HG03565 (cell line): Measurements from ENCODE around the gene CCNI.
"Not testable (repeated sequence)": the region's sequence is repeated elsewhere in the genome, so short reads cannot be mapped to it uniquely, and the experiment has no call there.

Source experiments
- ATAC-seq: cut with Tn5 transposase; IDR thresholded peaks from one replicate; pipeline ENCODE4 v1.9.1; 2021; ENCODE audit warnings: mild to moderate bottlenecking, moderate library complexity; ENCODE audit not compliant: unreplicated experiment

Gene CCNI

DNA sequence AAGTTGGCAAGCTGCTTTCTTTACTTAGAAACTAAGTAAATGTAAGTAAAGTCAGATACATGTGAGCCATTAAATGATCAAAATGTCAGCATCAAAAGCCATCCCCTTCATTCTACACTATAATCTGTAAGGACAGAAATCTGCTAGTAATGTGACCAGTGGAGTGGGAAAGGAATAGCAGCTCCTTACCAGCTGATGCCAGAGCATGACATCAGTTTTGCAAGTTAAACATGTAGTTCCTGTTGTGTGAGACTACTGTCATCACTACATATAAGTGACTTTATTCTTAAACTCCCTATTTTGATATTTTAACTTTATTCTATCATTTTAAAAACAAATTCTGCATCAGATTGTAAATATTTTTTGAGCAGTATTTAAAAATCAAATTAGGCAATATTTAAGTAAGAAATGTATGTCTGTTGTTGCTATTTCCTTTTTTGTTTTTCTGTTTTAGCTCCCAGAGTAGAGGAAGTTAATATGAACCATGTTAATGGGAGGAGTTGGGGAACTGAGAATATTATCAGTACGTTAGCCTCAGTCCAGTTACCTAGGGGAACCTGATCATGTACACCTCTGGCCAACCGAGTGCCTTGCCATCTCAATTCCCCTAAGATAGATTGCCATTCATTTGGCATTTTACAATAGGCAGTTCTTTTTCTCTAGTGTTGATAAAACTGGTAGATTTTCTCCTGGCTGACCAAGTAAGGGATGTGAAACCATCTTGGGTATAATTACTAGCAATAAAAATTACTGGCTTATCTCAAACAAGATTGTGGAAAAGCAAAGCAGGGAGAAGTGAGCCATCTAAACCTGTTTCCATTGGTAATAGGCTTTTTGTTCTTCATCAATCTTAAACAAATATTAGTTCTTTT, 34.7 kb downstream of the CCNI start:
- ATAC-seq, result no peak

- ATAC-seq, result no peak
These were observed 35.5 kb downstream of the CCNI start for GRCh38 chr4:77040270-77040669.

- no peak for ATAC-seq
These were observed 36.0 kb downstream of the CCNI start for GRCh38 chr4:77039796-77040195.

DNA sequence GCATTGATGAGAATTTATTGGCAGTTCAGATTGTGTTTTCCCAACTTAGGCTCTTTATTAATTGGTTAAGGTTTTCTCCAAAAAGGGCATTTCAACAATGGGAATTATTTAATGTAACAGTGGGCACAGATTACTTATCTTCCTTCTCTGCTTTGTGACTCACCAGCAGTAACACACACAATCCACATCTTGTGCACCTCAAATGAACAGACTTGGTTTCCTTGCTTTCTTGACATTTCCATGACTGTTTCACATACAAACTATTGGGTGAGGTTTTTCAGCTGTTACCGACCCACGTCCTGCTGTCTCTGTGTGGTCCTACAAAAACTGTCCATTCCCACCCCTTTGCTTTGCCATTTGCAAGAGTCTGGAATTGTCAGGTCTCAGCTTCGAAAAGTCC, 38.1 kb downstream of the CCNI start:
- ATAC-seq, result no peak

GRCh38 chr4:77037168-77037567, 38.6 kb downstream of the CCNI start:
- not testable (repeated sequence) for ATAC-seq

GRCh38 chr4:77036206-77036605, 39.6 kb downstream of the CCNI start:
- ATAC-seq, result no peak

DNA sequence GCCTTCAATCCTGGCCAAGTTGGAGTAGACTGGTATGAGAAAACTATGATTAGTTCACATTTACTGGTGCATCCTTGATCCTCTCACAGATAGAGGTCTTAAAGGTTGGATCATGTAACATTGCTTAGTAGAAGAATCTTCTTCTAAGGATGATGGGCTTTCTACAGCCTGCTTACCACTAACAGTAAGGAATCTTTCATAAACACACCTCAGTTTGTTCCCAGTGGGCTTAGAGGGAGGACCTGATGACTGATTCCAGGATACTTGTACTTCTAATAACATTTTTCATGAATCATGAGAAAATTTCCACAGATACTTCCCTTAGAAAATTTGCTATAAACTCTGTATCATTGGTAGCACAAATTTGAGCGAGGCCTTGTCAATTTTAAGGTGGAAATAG, 40.6 kb downstream of the CCNI start:
- ATAC-seq, result no peak

- ATAC-seq, result no peak
These were observed 44.2 kb downstream of the CCNI start for GRCh38 chr4:77031544-77031943.

- ATAC-seq, result not testable (repeated sequence)
These were observed 46.0 kb downstream of the CCNI start for GRCh38 chr4:77029757-77030156.

DNA sequence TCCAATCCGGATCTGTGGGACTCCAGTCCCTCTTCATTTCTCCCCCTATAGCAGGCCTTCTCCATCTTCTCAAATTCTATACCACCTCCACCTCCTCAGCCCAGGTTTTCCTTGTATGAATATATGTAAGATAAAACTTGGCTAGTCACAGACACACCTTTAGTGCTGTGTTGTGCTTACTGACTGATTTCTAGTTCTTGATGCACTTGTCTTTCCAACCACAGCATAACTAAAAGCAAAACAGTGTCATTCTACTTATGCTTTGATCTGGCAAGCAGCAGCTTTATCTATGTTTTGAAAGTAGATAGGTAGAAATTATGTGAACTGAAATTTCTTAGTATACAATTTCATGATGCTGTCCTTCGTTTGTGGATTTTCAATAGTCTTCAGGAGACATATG, 47.5 kb downstream of the CCNI start:
- no peak for ATAC-seq

DNA sequence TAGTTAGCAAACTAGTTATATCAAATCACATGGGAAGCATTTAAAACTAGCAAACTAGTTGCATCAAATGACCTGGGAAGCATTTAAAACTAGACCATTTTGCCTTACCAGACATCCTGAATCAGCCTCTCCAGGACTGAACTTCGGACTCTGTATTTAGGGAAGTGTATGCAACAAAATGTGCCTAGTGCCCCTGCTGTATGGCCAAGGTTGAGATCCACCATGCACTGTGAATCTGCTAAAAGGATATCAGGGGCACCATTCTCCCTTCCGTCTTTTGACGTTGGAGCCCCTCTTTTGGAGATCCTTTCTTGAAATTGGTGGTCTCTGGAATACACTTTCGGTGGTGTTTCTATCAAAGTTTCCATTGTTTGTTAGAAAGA, 49.5 kb downstream of the CCNI start:
- ATAC-seq, result no peak

DNA sequence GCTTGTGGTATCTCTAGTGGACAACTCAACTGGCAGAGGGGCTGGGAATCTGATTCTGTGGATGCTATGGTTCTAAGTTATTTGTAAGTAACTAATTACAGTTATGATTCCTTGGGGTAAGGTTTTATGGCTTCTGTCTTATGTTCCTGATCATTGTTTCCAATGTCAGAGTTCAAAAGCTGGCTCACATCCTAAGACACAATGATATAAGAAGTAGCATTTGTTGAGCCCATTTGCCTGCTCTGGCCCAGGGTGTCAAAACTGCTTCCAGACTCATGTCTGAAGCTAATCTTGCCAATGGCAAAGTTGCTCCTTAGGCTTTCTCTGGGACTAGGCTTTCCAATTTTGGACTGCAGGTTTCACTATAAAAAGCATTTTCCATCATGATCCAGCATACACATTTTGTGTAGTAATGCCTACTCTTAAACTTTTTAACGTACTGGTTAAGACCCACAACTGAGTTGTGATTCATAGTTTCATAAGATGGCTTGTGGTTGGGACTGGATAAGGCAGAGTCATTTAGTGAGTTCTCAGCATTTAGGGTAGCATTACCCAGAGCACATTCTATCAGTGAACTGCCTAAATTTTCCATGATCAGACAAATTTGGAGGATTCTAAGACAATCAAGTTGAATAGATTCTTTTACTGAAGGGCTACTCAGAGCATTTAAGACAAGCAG, 50.0 kb downstream of the CCNI start:
- ATAC-seq, result peak; percentile 93

DNA sequence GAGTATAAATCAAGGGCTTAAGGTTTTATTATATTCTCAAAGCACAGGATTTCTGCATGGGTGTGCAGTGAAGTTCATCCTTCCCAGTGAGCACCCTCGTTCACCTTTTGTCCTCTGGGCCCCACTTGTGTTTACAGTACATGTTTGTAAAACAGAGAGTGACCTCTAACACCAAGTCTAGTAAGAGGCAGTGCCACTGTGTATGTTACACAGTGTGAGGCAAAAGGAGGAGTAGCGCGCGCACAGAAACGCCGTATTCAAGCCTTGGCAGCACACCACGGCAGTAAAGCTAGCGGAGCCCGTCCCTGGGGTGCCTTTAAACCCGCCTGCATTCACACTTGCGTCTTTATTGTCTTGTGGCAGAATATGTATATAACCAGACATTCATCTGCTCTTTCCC, 51.9 kb downstream of the CCNI start:
- ATAC-seq, result no peak

GRCh38 chr4:77022560-77023179, 53.1 kb downstream of the CCNI start:
- ATAC-seq, result no peak

- no peak for ATAC-seq
These were observed 54.1 kb downstream of the CCNI start for GRCh38 chr4:77021614-77022089.

DNA sequence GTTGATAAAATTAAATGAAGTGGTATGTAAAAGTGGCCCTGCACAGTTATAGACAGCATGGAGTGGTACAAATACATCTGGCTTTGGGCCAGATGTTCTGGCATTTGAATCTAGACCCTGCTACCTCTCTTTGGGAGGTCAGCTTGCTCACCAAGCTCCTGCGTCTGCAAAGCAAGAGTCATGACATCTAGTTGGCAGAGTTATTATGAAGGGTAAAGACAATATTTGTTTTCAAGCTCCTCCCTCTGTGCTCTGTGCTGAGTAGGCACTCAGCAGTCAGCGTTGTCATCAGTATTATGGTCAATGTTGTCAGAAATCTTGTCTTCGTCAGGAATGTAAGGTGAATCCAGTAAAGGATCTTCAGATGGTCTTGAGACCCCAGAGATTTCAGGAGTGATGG, 55.8 kb downstream of the CCNI start:
- no peak for ATAC-seq

DNA sequence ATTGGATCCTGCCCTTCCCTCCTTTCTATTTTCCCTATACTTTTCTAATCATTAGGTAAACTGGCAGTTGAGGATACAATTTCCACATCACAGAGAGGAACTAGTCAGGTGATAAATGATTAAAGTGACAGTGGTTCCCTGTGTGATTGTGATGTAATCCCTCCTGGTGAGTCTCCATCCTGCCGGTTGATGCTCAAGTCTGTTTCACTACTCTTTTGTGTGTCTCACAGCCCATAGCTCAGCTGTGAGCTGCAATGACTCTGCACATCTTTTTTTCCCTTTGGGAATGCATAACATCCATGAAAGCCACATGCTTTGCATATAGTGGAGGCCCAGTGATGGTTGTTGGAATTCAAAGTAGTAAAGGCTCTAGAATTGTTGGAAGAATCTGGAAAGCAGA, 60.4 kb downstream of the CCNI start:
- no peak for ATAC-seq

DNA sequence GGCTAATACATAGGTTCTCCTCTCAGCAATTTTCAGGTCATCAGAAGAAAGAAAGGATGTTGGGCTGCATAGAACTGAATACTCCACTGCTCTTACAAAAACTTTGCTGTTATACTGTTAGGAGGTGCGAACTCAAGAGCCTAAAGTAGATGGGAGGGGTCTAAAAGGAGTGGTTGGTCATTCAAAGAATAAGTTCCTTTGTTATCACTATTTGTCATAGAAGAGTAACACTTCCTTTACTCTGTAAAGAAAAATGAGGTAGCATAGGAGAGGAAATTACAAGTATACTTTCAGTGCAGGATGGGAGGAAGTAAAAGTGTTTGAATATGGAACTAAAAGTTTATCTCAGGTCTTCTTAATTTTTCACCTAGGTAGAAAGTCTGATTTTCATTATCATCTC, 61.5 kb downstream of the CCNI start:
- no peak for ATAC-seq

DNA sequence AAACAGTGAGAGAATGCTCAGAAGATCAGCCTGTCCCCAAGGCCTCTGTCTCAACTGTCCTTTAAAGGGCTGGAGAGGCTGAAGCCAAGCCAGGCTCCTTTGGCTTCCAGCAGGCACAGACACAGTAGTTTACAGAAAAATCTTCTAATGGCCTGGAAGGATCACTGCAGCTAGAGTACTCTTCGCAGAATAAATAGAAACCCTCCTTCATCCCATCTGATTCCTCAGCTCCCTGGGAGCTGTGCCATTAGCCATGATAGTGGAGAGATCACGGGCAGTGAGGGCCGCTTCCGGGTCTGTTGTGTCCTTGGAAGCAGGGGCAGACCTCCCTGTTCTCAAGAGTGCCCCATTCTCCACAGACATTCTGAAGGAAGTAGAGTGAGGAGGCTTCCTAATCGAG, 63.1 kb downstream of the CCNI start:
- ATAC-seq, result no peak

- ATAC-seq, result no peak
These were observed 64.9 kb downstream of the CCNI start for GRCh38 chr4:77010841-77011354.

- no peak for ATAC-seq
These were observed 66.2 kb downstream of the CCNI start for GRCh38 chr4:77009511-77010115.
